Endothelial cell of umbilical vein (primary cell): ENCODE data around the gene ZDHHC16.

Source experiments
- CTCF ChIP-seq, 2 donors: IDR thresholded peaks; 1 replicate in 1 of 2; 2 replicates in 1 of 2; pipeline ENCODE4 v1.5.1; 2011; ENCODE audit warnings: low read length in 2 of 2, mild to moderate bottlenecking in 2 of 2, moderate library complexity in 2 of 2, control low read depth in 1 of 2, inconsistent platforms in 1 of 2, low read depth in 1 of 2; ENCODE audit not compliant: insufficient read depth in 1 of 2; ENCODE audit errors: extremely low read depth in 1 of 2
- EZH2 ChIP-seq: IDR thresholded peaks from 2 replicates; pipeline ENCODE4 v1.6.1; 2012; ENCODE audit warnings: borderline replicate concordance, low read depth, mild to moderate bottlenecking, moderate library complexity, low read length, inconsistent platforms; ENCODE audit not compliant: severe bottlenecking
- POLR2A ChIP-seq: IDR thresholded peaks from 2 replicates; pipeline ENCODE4 v1.6.1; 2012; ENCODE audit warnings: low read depth, mild to moderate bottlenecking, control low read depth, low read length
- POLR2AphosphoS5 ChIP-seq: IDR thresholded peaks from 2 replicates; pipeline ENCODE4 v1.6.1; 2012; ENCODE audit warnings: low read depth, mild to moderate bottlenecking, control low read depth, low read length, moderate library complexity; ENCODE audit not compliant: insufficient read depth

GRCh38 chr10:97503406-97503805 is 57.4 kb downstream of the ZDHHC16 start:
- TF ChIP-seq POLR2AphosphoS5 (no peak), CTCF (IDR thresholded peaks at IDR 0.05; ENCODE audit: extremely low read depth in 1 of 2, insufficient read depth in 1 of 2, low read depth in 1 of 2, low read length in 2 of 2) (no peak), POLR2A (no peak), EZH2 (no peak)
